ENCODE results near the gene SPOCK1.

SPOCK1 gene

DNA sequence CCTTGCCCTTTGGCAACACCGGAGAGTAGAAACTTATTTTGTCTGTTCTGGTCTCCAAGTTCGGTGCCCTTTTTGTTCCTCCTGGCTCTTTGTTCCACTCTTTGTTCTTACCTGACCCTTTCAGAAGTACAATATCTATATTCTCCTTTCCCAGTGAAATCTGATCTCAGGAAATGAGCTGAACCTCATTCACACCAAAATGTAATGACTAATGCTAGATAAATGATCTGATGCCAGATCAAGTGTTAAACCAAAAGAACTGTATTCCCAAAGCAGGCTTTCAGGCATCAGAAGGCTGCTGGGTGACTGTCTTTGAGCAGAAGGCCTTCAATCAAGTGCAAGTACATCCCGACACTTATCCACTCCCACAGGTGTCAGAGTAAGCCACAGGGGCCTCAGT lies 156.4 kb downstream of the SPOCK1 start:
- H3K4me1 ChIP-seq (ENCODE audit: insufficient read depth, low read length) = no peaks in the 10 kb centered on the region
- no peak overlapping the region for H3K27ac ChIP-seq (ENCODE audit: low read length)
- ATAC-seq (ENCODE audit: insufficient read depth, low read depth) = no peak
- DNase-seq = no peak
- no peak overlapping the region for H3K9ac ChIP-seq (ENCODE audit: low read depth, low read length)
- no peaks in the 10 kb centered on the region for H4K20me1 ChIP-seq (ENCODE audit: insufficient read depth, low read length)
- no peaks in the 10 kb centered on the region for H3K36me3 ChIP-seq (ENCODE audit: insufficient read depth, low read length)
- H3K4me3 ChIP-seq (ENCODE audit: low read depth in 1 of 2, low read length in 2 of 2) = no peak overlapping the region
- H3K9me3 ChIP-seq (ENCODE audit: insufficient read depth, low read length, severe bottlenecking) = no peaks in the 10 kb centered on the region
- no peak overlapping the region for H2AFZ ChIP-seq (ENCODE audit: low read depth, low read length)
- no peak for TF ChIP-seq EZH2 (IDR thresholded peaks at IDR 0.05; ENCODE audit: borderline replicate concordance, low read depth, low read length, severe bottlenecking)
- TF ChIP-seq, protein P1, sequence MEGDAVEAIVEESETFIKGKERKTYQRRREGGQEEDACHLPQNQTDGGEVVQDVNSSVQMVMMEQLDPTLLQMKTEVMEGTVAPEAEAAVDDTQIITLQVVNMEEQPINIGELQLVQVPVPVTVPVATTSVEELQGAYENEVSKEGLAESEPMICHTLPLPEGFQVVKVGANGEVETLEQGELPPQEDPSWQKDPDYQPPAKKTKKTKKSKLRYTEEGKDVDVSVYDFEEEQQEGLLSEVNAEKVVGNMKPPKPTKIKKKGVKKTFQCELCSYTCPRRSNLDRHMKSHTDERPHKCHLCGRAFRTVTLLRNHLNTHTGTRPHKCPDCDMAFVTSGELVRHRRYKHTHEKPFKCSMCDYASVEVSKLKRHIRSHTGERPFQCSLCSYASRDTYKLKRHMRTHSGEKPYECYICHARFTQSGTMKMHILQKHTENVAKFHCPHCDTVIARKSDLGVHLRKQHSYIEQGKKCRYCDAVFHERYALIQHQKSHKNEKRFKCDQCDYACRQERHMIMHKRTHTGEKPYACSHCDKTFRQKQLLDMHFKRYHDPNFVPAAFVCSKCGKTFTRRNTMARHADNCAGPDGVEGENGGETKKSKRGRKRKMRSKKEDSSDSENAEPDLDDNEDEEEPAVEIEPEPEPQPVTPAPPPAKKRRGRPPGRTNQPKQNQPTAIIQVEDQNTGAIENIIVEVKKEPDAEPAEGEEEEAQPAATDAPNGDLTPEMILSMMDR (IDR thresholded peaks at IDR 0.05; ENCODE audit: borderline replicate concordance, extremely low read depth, low read length, poor library complexity, severe bottlenecking) = no peak
- H3K27me3 ChIP-seq (ENCODE audit: insufficient read depth, low read length, poor library complexity) = peaks cover 2% of the 10 kb centered on the region
- H3K79me2 ChIP-seq (ENCODE audit: insufficient read depth, low read length) = no peaks in the 10 kb centered on the region
- H3K4me2 ChIP-seq (ENCODE audit: insufficient read depth, low read length) = no peak overlapping the region

DNA sequence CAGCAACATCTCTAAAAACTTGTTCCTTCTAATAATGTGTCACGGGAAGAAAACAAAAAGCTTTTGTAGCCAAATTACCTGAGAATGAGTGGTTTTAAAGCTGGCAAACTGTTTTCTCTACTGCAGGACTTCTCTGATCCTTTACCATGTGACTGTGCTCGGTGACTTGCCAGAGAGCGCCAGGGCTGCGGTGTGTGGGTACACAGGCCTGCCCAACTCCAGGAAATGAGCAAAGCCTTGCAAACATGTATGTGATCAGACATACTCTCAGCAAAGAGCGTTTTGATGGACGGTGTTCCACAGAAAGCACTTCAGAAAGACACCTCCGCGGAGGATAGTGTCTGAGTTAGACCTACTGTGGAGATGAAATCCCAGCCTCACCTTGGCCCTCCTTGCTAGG lies 157.3 kb downstream of the SPOCK1 start:
- Histone ChIP-seq H3K9ac (ENCODE audit: low read depth, low read length) (no peak overlapping the region), H2AFZ (ENCODE audit: low read depth, low read length) (no peak overlapping the region), H3K36me3 (ENCODE audit: insufficient read depth, low read length) (no peaks in the 10 kb centered on the region), H3K27me3 (ENCODE audit: insufficient read depth, low read length, poor library complexity) (peaks cover 2% of the 10 kb centered on the region), H4K20me1 (ENCODE audit: insufficient read depth, low read length) (no peaks in the 10 kb centered on the region), H3K27ac (ENCODE audit: low read length) (no peak overlapping the region), H3K4me1 (ENCODE audit: insufficient read depth, low read length) (no peaks in the 10 kb centered on the region), H3K4me3 (ENCODE audit: low read depth in 1 of 2, low read length in 2 of 2) (no peak overlapping the region), H3K4me2 (ENCODE audit: insufficient read depth, low read length) (no peak overlapping the region), H3K79me2 (ENCODE audit: insufficient read depth, low read length) (no peaks in the 10 kb centered on the region), H3K9me3 (ENCODE audit: insufficient read depth, low read length, severe bottlenecking) (no peaks in the 10 kb centered on the region)
- ATAC-seq (ENCODE audit: insufficient read depth, low read depth) (no peak), DNase-seq (no peak)
- TF ChIP-seq, protein P1 (IDR thresholded peaks at IDR 0.05; ENCODE audit: borderline replicate concordance, extremely low read depth, low read length, poor library complexity, severe bottlenecking) = no peak
- no peak for TF ChIP-seq EZH2 (IDR thresholded peaks at IDR 0.05; ENCODE audit: borderline replicate concordance, low read depth, low read length, severe bottlenecking)

DNA sequence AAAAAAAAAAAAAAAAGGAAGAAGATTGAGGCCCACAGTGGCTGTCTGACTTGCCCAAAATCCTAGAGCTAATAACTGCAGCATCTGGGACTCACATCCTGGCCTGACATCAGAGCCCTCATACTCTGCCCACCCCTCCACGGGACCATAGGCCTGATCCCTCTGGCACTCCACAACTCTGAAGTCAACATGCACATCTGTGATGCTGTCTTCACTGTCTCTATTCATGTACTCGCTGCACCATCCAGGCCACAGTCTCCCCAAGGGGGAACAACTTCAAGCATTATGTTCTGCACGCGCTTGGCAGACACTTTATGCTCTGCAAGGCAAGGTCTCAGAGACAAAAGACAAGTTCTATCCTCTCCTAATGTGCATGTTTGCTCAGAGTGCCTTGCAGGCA lies 158.2 kb downstream of the SPOCK1 start:
- Histone ChIP-seq H4K20me1 (ENCODE audit: insufficient read depth, low read length) (no peaks in the 10 kb centered on the region), H3K4me1 (ENCODE audit: insufficient read depth, low read length) (no peaks in the 10 kb centered on the region), H3K36me3 (ENCODE audit: insufficient read depth, low read length) (no peaks in the 10 kb centered on the region), H3K9me3 (ENCODE audit: insufficient read depth, low read length, severe bottlenecking) (no peaks in the 10 kb centered on the region), H3K4me3 (ENCODE audit: low read depth in 1 of 2, low read length in 2 of 2) (no peak overlapping the region), H3K9ac (ENCODE audit: low read depth, low read length) (no peak overlapping the region), H2AFZ (ENCODE audit: low read depth, low read length) (no peak overlapping the region), H3K27me3 (ENCODE audit: insufficient read depth, low read length, poor library complexity) (peaks cover 2% of the 10 kb centered on the region), H3K79me2 (ENCODE audit: insufficient read depth, low read length) (no peaks in the 10 kb centered on the region), H3K27ac (ENCODE audit: low read length) (no peak overlapping the region), H3K4me2 (ENCODE audit: insufficient read depth, low read length) (no peak overlapping the region)
- no peak for ATAC-seq (ENCODE audit: insufficient read depth, low read depth)
- no peak for TF ChIP-seq EZH2 (IDR thresholded peaks at IDR 0.05; ENCODE audit: borderline replicate concordance, low read depth, low read length, severe bottlenecking)
- TF ChIP-seq, protein P1 (IDR thresholded peaks at IDR 0.05; ENCODE audit: borderline replicate concordance, extremely low read depth, low read length, poor library complexity, severe bottlenecking) = no peak
- no peak for DNase-seq

DNA sequence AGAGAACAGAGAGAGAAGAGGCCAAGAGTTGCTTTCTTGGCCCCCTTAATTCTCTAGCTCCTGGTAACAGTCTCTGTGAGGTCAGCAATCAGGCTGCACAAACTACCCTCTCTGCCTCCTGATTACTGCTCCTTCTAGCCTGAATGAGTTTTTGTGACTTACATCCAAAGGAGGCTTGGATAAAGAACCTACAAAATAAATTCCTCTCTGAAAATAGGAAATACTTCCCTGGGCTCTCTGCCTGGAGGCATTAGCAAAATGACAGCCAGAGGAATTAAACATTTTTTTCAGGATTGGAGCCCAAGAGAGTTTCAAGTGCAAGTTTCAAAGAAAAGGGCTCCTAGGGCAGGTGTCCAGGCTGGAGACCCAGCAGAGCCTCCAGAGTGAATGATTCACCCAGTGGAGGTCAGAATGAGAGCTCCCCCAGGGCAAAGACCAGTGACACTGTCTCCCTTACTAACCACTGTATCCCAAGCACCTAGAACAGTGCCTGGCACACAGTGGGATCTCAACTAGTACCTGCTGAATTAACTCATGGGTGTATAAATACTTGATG lies 162.5 kb downstream of the SPOCK1 start:
- Histone ChIP-seq H3K9me3 (ENCODE audit: insufficient read depth, low read length, severe bottlenecking) (no peaks in the 10 kb centered on the region), H2AFZ (ENCODE audit: low read depth, low read length) (no peak overlapping the region), H3K36me3 (ENCODE audit: insufficient read depth, low read length) (no peaks in the 10 kb centered on the region), H3K9ac (ENCODE audit: low read depth, low read length) (no peak overlapping the region), H3K79me2 (ENCODE audit: insufficient read depth, low read length) (no peaks in the 10 kb centered on the region), H3K4me2 (ENCODE audit: insufficient read depth, low read length) (no peak overlapping the region), H3K27ac (ENCODE audit: low read length) (no peak overlapping the region), H3K4me3 (ENCODE audit: low read depth in 1 of 2, low read length in 2 of 2) (no peak overlapping the region), H4K20me1 (ENCODE audit: insufficient read depth, low read length) (no peaks in the 10 kb centered on the region), H3K27me3 (ENCODE audit: insufficient read depth, low read length, poor library complexity) (no peaks in the 10 kb centered on the region), H3K4me1 (ENCODE audit: insufficient read depth, low read length) (no peaks in the 10 kb centered on the region)
- DNase-seq (no peak), ATAC-seq (ENCODE audit: insufficient read depth, low read depth) (no peak)
- no peak for TF ChIP-seq EZH2 (IDR thresholded peaks at IDR 0.05; ENCODE audit: borderline replicate concordance, low read depth, low read length, severe bottlenecking)
- TF ChIP-seq, protein P1 (IDR thresholded peaks at IDR 0.05; ENCODE audit: borderline replicate concordance, extremely low read depth, low read length, poor library complexity, severe bottlenecking) = no peak
